GM13977 (cell line): Measurements from ENCODE around the gene GATA3.
A peak's percentile ranks its signal among the peaks of the same experiment; 100 is the strongest.

Source experiments
- DNase-seq: peaks from one replicate; pipeline ENCODE4 v3.0.0; 2012; ENCODE audit warnings: low spot score
- CTCF ChIP-seq: IDR thresholded peaks from 2 replicates; pipeline ENCODE4 v1.5.1; 2012; ENCODE audit warnings: mild to moderate bottlenecking, control low read depth; ENCODE audit not compliant: insufficient read depth; ENCODE audit errors: extremely low read depth, missing control alignments
- in situ Hi-C: fragments of 300-500 bp; cut with MboI; formaldehyde crosslinking; loops from one replicate; pipeline ENCODE4 v1.12.0; 2022; ENCODE audit warnings: low sequenced_read_pairs, low pct_unique_long_range_greater_than_20kb, mixed read lengths, inconsistent platforms; ENCODE audit not compliant: unreplicated experiment

The GATA3 gene

GRCh38 chr10:8103543-8103942 lies 49.1 kb downstream of the GATA3 start:
- no peak for DNase-seq
- in situ Hi-C loops, result no loop called here
- no peak for TF ChIP-seq CTCF

GRCh38 chr10:8104005-8104404 lies 49.5 kb downstream of the GATA3 start:
- no peak for TF ChIP-seq CTCF
- in situ Hi-C loops, result no loop called here

GRCh38 chr10:8104721-8105120 lies 50.2 kb downstream of the GATA3 start:
- in situ Hi-C loops, result no loop called here
- no peak for DNase-seq
- no peak for TF ChIP-seq CTCF

More at GRCh38 chr10:8104005-8104404, 49.5 kb downstream of the GATA3 start:
- DNase-seq, result peak; percentile 34

- in situ Hi-C loops, result no loop called here
- no peak for DNase-seq
- no peak for TF ChIP-seq CTCF
Measured at GRCh38 chr10:8105932-8106331, 51.4 kb downstream of the GATA3 start.

- in situ Hi-C loops, result no loop called here
- DNase-seq, result no peak
- TF ChIP-seq CTCF, result no peak
Measured at GRCh38 chr10:8112230-8112905, 57.9 kb downstream of the GATA3 start.

- TF ChIP-seq CTCF, result no peak
- DNase-seq, result no peak
- in situ Hi-C loops, result no loop called here
Measured at GRCh38 chr10:8112942-8113442, 58.5 kb downstream of the GATA3 start.
